A549 (cell line): ENCODE data around the gene DNAH17. TPM values are rescaled to one million over a fixed set of nuclear protein-coding genes. Genes with fewer than 3 reads are reported as not detected.

Experiments used
- ATAC-seq, 2 experiments: fragments of 200-7000 bp in 1 of 2; fragments of >200 bp in 1 of 2; cut with Nextera tagmentation in 1 of 2; cut with Tn5 transposase in 1 of 2; 3 replicates each; pipeline versions ENCODE4 v1.8.0 to v1.9.1; 2018 to 2020; ENCODE audit warnings: mild to moderate bottlenecking in 1 of 2, moderate library complexity in 1 of 2
- CTCF ChIA-PET: fragments of 300-600 bp; sonication (Branson Sonifier 250); formaldehyde crosslinking; extraction: SDS; loops from one replicate; lab custom pipeline; 2021; ENCODE audit warnings: antibody characterized with exemption, inconsistent platforms; lab: Yijun Ruan, JAX
- POLR2A ChIA-PET: fragments of 350-600 bp; formaldehyde crosslinking; extraction: SDS; loops from one replicate; lab custom pipeline; 2021; ENCODE audit warnings: antibody characterized with exemption, inconsistent platforms; lab: Yijun Ruan, JAX
- DNase-seq, 2 experiments: peaks; one replicate each; pipeline versions ENCODE4 v3.0.0 to v3.0.0-alpha.2; 2011 to 2016; ENCODE audit warnings: low read depth in 1 of 2, low spot score in 1 of 2
- FAIRE-seq: peaks from 2 replicates; lab custom pipeline; 2011; peaks lifted over from hg19 to GRCh38; lab: Jason Lieb, UNC
- H3K27ac ChIP-seq, 2 experiments: fragments of >200 bp; sonication (Bioruptor Twin); formaldehyde crosslinking; 3 replicates each; pipeline ENCODE4 v1.5.1; 2016 to 2017
- H3K4me1 ChIP-seq: fragments of >200 bp; sonication (Bioruptor Twin); formaldehyde crosslinking; 3 replicates; pipeline ENCODE4 v1.6.1; 2016
- H3K4me2 ChIP-seq: fragments of >200 bp; sonication (Bioruptor Twin); formaldehyde crosslinking; 3 replicates; pipeline ENCODE4 v1.6.1; 2016
- H3K4me3 ChIP-seq: fragments of >200 bp; sonication (Bioruptor Twin); formaldehyde crosslinking; 3 replicates; pipeline ENCODE4 v1.5.1; 2016
- H3K9me3 ChIP-seq: fragments of >200 bp; sonication (Bioruptor Twin); formaldehyde crosslinking; 3 replicates; pipeline ENCODE4 v1.6.1; 2016
- CBX2 ChIP-seq: fragments of 200-600 bp; sonication (generic); IDR thresholded peaks from 2 replicates; pipeline ENCODE4 v1.6.1; 2016; ENCODE audit warnings: low read depth, mild to moderate bottlenecking, borderline replicate concordance
- CEBPB ChIP-seq, 2 experiments: fragments of >200 bp in 1 of 2; sonication (Bioruptor Twin) in 1 of 2; formaldehyde crosslinking in 1 of 2; IDR thresholded peaks; 2 replicates each; pipeline ENCODE4 v1.6.1; 2012 to 2016
- EHF ChIP-seq: fragments of 250-450 bp; sonication (Bioruptor Pico); IDR thresholded peaks from 2 replicates; pipeline ENCODE4 v1.5.0; 2020; ENCODE audit warnings: mild to moderate bottlenecking
- EP300 ChIP-seq, 2 experiments: fragments of >200 bp; sonication (Bioruptor Twin); formaldehyde crosslinking; IDR thresholded peaks; 2 replicates in 1 of 2; 3 replicates in 1 of 2; pipeline ENCODE4 v1.6.1; 2016 to 2017
- FOSB ChIP-seq: fragments of 250-450 bp; sonication (Bioruptor Pico); IDR thresholded peaks from 2 replicates; pipeline ENCODE4 v1.5.0; 2020; ENCODE audit warnings: mild to moderate bottlenecking, moderate library complexity
- HDAC2 ChIP-seq: fragments of 200-600 bp; sonication (generic); IDR thresholded peaks from 2 replicates; pipeline ENCODE4 v1.6.1; 2016
- HEYL ChIP-seq: fragments of 250-450 bp; sonication (Bioruptor Pico); IDR thresholded peaks from 2 replicates; pipeline ENCODE4 v1.8.0; 2021; ENCODE audit warnings: mild to moderate bottlenecking, moderate library complexity
- HOXA7 ChIP-seq: fragments of 250-450 bp; sonication (Bioruptor Pico); IDR thresholded peaks from 2 replicates; pipeline ENCODE4 v1.5.0; 2020; ENCODE audit warnings: mild to moderate bottlenecking, moderate library complexity
- HOXB13 ChIP-seq: fragments of 250-450 bp; sonication (Bioruptor Pico); IDR thresholded peaks from 2 replicates; pipeline ENCODE4 v1.5.0; 2020; ENCODE audit warnings: low read depth, mild to moderate bottlenecking, moderate library complexity
- HOXB5 ChIP-seq: fragments of 250-450 bp; sonication (Bioruptor Pico); IDR thresholded peaks from 2 replicates; pipeline ENCODE4 v1.5.0; 2020; ENCODE audit warnings: mild to moderate bottlenecking, moderate library complexity
- JUN ChIP-seq, 2 experiments: fragments of >200 bp; sonication (Bioruptor Twin); formaldehyde crosslinking; IDR thresholded peaks; 2 replicates in 1 of 2; 3 replicates in 1 of 2; pipeline ENCODE4 v1.6.1; 2016 to 2017
- JUNB ChIP-seq: fragments of >200 bp; sonication (Bioruptor Twin); formaldehyde crosslinking; IDR thresholded peaks from 2 replicates; pipeline ENCODE4 v1.6.1; 2016
- MAZ ChIP-seq: fragments of 150-350 bp; IDR thresholded peaks from 2 replicates; pipeline ENCODE4 v1.6.1; 2014; ENCODE audit warnings: antibody characterized with exemption, low read depth, low read length, borderline replicate concordance
- NFE2L2 ChIP-seq: fragments of 150-350 bp; conservative IDR thresholded peaks from 2 replicates; pipeline ENCODE4 v1.6.1; 2014; ENCODE audit warnings: low read length
- POLR2A ChIP-seq: IDR thresholded peaks from 2 replicates; pipeline ENCODE4 v1.6.1; 2012; ENCODE audit warnings: mild to moderate bottlenecking, low read length
- POLR2AphosphoS2 ChIP-seq: conservative IDR thresholded peaks from 2 replicates; pipeline ENCODE4 v1.6.1; 2012; ENCODE audit warnings: low read length, improper control_type of control experiment, inconsistent platforms
- RFX5 ChIP-seq: fragments of 450-650 bp; IDR thresholded peaks from 2 replicates; pipeline ENCODE4 v1.7.1; 2014; ENCODE audit warnings: antibody characterized with exemption, mild to moderate bottlenecking, moderate library complexity
- RNF2 ChIP-seq: fragments of 200-600 bp; sonication (generic); IDR thresholded peaks from 2 replicates; pipeline ENCODE4 v1.6.1; 2016; ENCODE audit warnings: low read depth, mild to moderate bottlenecking, antibody characterized with exemption, moderate library complexity, borderline replicate concordance
- ZFP36 ChIP-seq: fragments of 450-650 bp; IDR thresholded peaks from 2 replicates; pipeline ENCODE4 v1.6.1; 2014; ENCODE audit warnings: borderline replicate concordance; ENCODE audit not compliant: partially characterized antibody
- ZSCAN20 ChIP-seq: fragments of 250-450 bp; sonication (Bioruptor Pico); IDR thresholded peaks from 2 replicates; pipeline ENCODE4 v1.8.0; 2022; ENCODE audit warnings: mild to moderate bottlenecking, moderate library complexity
- WGBS: methylation state at CpG from one replicate; pipeline ENCODE4 v1.1.6; 2017; ENCODE audit errors: missing lambda C conversion rate; 5-methylcytosine and 5-hydroxymethylcytosine counted together
- polyA plus RNA-seq, 4 experiments: library from polyadenylated mRNA; depleted of rRNA in 3 of 4; stranded (reverse); fragments of >200 nt; fragmentation: RNase III in 1 of 4; extraction: RNeasy Plus Mini Kit Qiagen cat#74134 plus additional on column Dnase treatment in 1 of 4; gene quantifications; 2 replicates in 3 of 4; 3 replicates in 1 of 4; pipeline ENCODE4 v1.2.3, GENCODE V29; 2011 to 2017
- TF ChIP-seq, protein P1 (sequence below): IDR thresholded peaks from 2 replicates; pipeline ENCODE4 v1.6.1; 2012

DNAH17 gene
- polyA plus RNA-seq, 2 of the 4 experiments (the other 2 are of a cell fraction) = 0.21 to 0.26 TPM

DNA sequence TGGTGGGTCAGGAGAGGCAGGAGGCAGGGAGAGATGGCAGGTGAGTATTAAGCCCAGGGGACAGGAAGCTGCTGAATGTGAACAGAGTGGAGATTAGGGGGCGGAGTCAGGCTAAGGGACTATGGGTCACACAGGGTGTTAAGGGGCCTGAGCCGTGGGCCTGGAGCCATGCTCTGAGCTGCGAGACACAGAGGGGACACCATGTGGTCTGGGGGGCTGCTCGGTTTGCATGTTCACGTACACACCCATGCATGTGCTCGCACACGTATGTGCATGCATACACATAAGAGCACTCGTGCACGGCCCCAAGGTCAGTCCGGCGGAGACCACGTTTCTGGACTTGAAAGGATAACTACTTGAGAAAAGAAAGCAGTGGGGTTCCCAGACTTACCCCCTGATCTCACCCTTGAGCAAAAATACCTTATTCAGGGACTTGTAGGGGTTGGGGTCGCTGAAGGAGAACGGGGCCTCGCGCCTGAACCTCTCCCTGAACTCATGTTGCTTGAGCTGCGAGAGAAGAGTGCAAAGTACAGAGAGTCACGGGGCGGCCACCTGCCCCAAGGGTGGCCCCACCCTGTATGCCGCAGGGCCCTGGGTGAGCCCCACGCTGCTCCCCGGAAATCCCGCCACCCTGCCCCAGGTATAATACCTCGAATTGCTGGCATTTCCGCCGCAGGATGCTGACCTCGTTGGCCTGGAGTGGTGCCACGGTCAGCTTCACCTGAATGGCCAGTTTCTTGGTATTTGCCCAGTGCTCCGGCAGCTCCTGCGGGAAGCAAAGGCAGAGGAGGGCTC lies 50.8 kb downstream of the DNAH17 start (continued):
- TF ChIP-seq HOXB13 (CRISPR knock-in tag) (no peak), POLR2A (no peak)

DNA sequence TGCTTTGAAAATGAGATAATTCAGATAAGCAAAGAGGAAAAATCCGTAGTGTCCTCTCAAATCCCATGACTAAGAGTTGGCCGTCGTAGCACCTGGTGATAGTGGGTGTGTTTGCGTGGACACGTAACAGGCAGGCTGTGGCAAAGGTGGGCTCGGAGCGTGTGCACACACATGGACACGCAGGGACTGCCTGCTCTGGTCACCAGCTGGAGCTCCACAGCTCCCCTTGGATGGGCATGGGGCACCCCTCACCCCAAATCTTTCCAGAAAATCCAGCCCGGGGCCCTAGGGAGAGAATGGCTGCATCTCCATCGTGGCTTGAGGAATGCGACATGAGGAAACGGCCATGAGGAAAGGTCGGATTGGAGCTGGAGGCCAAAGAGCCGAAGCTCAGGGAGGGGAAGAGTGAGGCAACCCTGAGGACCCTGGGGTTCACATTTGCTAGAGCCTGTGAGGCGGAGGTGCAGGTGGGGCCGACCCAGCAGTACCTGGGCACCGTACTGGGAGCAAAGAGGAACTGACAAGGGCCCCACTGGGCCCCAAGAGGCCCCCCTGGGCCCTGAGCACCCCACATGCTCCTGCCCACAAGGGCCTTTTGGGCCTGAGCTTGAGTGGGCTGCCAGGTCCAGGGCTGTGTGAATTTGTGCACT lies 51.6 kb downstream of the DNAH17 start:
- DNase-seq = no peak
- POLR2A ChIA-PET = no interaction called here
- H3K27ac ChIP-seq = peak overlapping the region in 1 of 2 experiments; percentile 71; a peak in 3 of 6 replicates
- no peak for TF ChIP-seq POLR2AphosphoS2
- TF ChIP-seq FOSB = no peak
- TF ChIP-seq HEYL = no peak
- TF ChIP-seq ZFP36 = no peak
- no peak for TF ChIP-seq HOXB13 (CRISPR knock-in tag)
- no peak for TF ChIP-seq JUNB
- no peak for TF ChIP-seq CBX2
- no peak for TF ChIP-seq NFE2L2
- TF ChIP-seq MAZ = no peak
- no peak for TF ChIP-seq POLR2A
- TF ChIP-seq RNF2 = no peak
- no peak for TF ChIP-seq EHF (CRISPR knock-in tag)
- no peak for TF ChIP-seq HOXA7 (CRISPR knock-in tag)
- TF ChIP-seq, protein P1, sequence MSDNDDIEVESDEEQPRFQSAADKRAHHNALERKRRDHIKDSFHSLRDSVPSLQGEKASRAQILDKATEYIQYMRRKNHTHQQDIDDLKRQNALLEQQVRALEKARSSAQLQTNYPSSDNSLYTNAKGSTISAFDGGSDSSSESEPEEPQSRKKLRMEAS = no peak
- TF ChIP-seq, all 56 proteins: peak for 0
- no peak for ATAC-seq
- WGBS = 92% methylated on average over 17 of the region's 17 CpGs
- H3K4me1 ChIP-seq = peaks cover 9% of the 10 kb centered on the region
- H3K4me3 ChIP-seq = no peak overlapping the region
- CTCF ChIA-PET = interaction anchor here (0.6 to 2.1 kb wide), 5 partner anchors 9 to 183 kb away, joined by 3 to 8 read pairs (median 4); no protein-coding TSS in a partner anchor
- no peak overlapping the region for H3K4me2 ChIP-seq
- no peak for FAIRE-seq
- no peaks in the 10 kb centered on the region for H3K9me3 ChIP-seq

DNA sequence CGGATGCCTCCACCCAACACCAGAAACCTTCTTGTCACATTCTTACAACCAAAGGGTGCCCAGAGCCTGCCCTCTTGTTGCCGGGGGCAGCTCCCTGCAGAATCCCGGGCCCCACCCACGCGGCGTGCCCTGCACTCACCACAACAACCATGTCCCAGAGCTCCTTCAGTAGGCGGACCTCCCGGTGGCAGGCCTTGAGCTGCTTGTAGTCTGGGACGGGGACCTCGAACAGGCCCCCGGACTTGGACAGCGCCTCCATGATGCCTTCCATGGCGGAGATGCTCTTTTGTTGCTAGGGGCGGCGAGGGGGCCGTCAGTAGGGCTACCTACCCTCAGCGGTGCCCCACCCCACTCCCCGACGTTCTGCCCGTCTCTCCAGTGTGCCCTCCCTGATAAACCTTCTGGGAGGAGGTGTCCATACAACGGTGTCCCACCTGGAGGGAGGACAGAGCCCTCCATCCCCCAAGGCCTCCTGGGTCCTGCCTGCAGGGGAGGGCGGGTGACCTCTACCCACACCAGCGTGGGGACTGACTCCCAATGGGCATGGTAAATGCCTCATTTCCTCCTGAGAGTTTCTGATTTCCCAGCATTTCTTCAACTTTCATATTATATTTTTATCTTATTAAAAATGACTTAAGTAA lies 52.2 kb downstream of the DNAH17 start:
- ChIA-PET CTCF (interaction anchor here (0.5 to 2.1 kb wide), 6 partner anchors 10 to 184 kb away, joined by 3 to 8 read pairs (median 4); no protein-coding TSS in a partner anchor), POLR2A (no interaction called here)
- WGBS = 91% methylated on average over 21 of the region's 23 CpGs
- no peak overlapping the region for H3K4me3 ChIP-seq
- H3K4me1 ChIP-seq = peaks cover 9% of the 10 kb centered on the region
- FAIRE-seq = no peak
- no peak overlapping the region for H3K4me2 ChIP-seq
- H3K9me3 ChIP-seq = no peaks in the 10 kb centered on the region
- no peak for DNase-seq
- TF ChIP-seq HDAC2 (no peak), HOXB5 (CRISPR knock-in tag) (no peak), FOSB (no peak), JUN (IDR thresholded peaks at IDR 0.05) (no peak), RFX5 (no peak), CBX2 (no peak), ZSCAN20 (CRISPR knock-in tag) (no peak), EP300 (IDR thresholded peaks at IDR 0.05) (no peak), CEBPB (IDR thresholded peaks at IDR 0.05) (no peak)
- H3K27ac ChIP-seq = peak overlapping the region in 1 of 2 experiments; percentile 72; a peak in 3 of 6 replicates
- peak; percentile 17 to 18; a peak in 1 of 6 replicates for ATAC-seq
